ENCODE measurements around the gene SDK2. TPM values are rescaled to one million over a fixed set of nuclear protein-coding genes. Genes with fewer than 3 reads are reported as not detected.

The SDK2 gene
- total and polyA plus RNA-seq, 2 donors from 2014 or later = 0.37 to 2.4 TPM

- intact Hi-C loops (cut with DNase I) = no loop called here
- Histone ChIP-seq H3K9me3 (ENCODE audit: control insufficient read depth in 2 of 3, insufficient read depth in 1 of 3, low read length in 3 of 3) (no peaks in the 10 kb centered on the region), H3K4me1 (ENCODE audit: control insufficient read depth in 2 of 3, insufficient read depth in 2 of 3, low read depth in 1 of 3, low read length in 3 of 3) (no peaks in the 10 kb centered on the region), H3K27ac (ENCODE audit: low read depth in 2 of 2, low read length in 2 of 2) (no peak overlapping the region), H3K36me3 (ENCODE audit: control insufficient read depth in 2 of 3, insufficient read depth in 3 of 3, low read length in 3 of 3) (no peaks in the 10 kb centered on the region), H3K9ac (ENCODE audit: low read length in 3 of 3) (no peak overlapping the region), H3K27me3 (ENCODE audit: control insufficient read depth, insufficient read depth, low read length) (no peaks in the 10 kb centered on the region), H3K4me3 (ENCODE audit: low read length in 3 of 3) (no peak overlapping the region)
- DNase-seq = peak in 3 of 5 donors; percentile 53 to 62 (median 60)
- TF ChIP-seq CTCF (IDR thresholded peaks at IDR 0.05; ENCODE audit: borderline replicate concordance, extremely low read depth, insufficient read depth) = no peak
- no peak for FAIRE-seq
These were observed 109.9 kb downstream of the SDK2 start for GRCh38 chr17:73534209-73534909.

GRCh38 chr17:73533781-73534180 lies 110.5 kb downstream of the SDK2 start:
- no peak overlapping the region for H3K4me3 ChIP-seq (ENCODE audit: low read length in 3 of 3)
- DNase-seq (no peak), FAIRE-seq (no peak)
- H3K9ac ChIP-seq (ENCODE audit: low read length in 3 of 3) = no peak overlapping the region
- TF ChIP-seq CTCF (IDR thresholded peaks at IDR 0.05; ENCODE audit: borderline replicate concordance, extremely low read depth, insufficient read depth) = no peak
- H3K9me3 ChIP-seq (ENCODE audit: control insufficient read depth in 2 of 3, insufficient read depth in 1 of 3, low read length in 3 of 3) = no peaks in the 10 kb centered on the region
- intact Hi-C loops (cut with DNase I) = no loop called here
- H3K36me3 ChIP-seq (ENCODE audit: control insufficient read depth in 2 of 3, insufficient read depth in 3 of 3, low read length in 3 of 3) = no peaks in the 10 kb centered on the region
- H3K27ac ChIP-seq (ENCODE audit: low read depth in 2 of 2, low read length in 2 of 2) = no peak overlapping the region
- H3K27me3 ChIP-seq (ENCODE audit: control insufficient read depth, insufficient read depth, low read length) = no peaks in the 10 kb centered on the region
- H3K4me1 ChIP-seq (ENCODE audit: control insufficient read depth in 2 of 3, insufficient read depth in 2 of 3, low read depth in 1 of 3, low read length in 3 of 3) = no peaks in the 10 kb centered on the region

GRCh38 chr17:73533127-73533526 lies 111.1 kb downstream of the SDK2 start:
- FAIRE-seq (no peak), DNase-seq (no peak)
- H3K9ac ChIP-seq (ENCODE audit: low read length in 3 of 3) = no peak overlapping the region
- no peaks in the 10 kb centered on the region for H3K9me3 ChIP-seq (ENCODE audit: control insufficient read depth in 2 of 3, insufficient read depth in 1 of 3, low read length in 3 of 3)
- no peak overlapping the region for H3K4me3 ChIP-seq (ENCODE audit: low read length in 3 of 3)
- TF ChIP-seq CTCF (IDR thresholded peaks at IDR 0.05; ENCODE audit: borderline replicate concordance, extremely low read depth, insufficient read depth) = no peak
- H3K27ac ChIP-seq (ENCODE audit: low read depth in 2 of 2, low read length in 2 of 2) = no peak overlapping the region
- H3K27me3 ChIP-seq (ENCODE audit: control insufficient read depth, insufficient read depth, low read length) = no peaks in the 10 kb centered on the region
- intact Hi-C loops (cut with DNase I) = no loop called here
- no peaks in the 10 kb centered on the region for H3K36me3 ChIP-seq (ENCODE audit: control insufficient read depth in 2 of 3, insufficient read depth in 3 of 3, low read length in 3 of 3)
- H3K4me1 ChIP-seq (ENCODE audit: control insufficient read depth in 2 of 3, insufficient read depth in 2 of 3, low read depth in 1 of 3, low read length in 3 of 3) = no peaks in the 10 kb centered on the region

Measured in kidney (tissue), 14 donors.